ENCODE measurements around the gene ZSCAN10. TPM values are rescaled to one million over a fixed set of nuclear protein-coding genes. Genes with fewer than 3 reads are reported as not detected.

The ZSCAN10 gene
- total and polyA plus RNA-seq, 2 of the 13 experiments (the other 11 are each of a cell fraction or from before 2014, with no cell fraction given) = not detected

GRCh38 chr16:3112058-3112880 is 13.2 kb upstream of the ZSCAN10 start, which contains the start of gene ZNF205 (continued):
- TF ChIP-seq BCLAF1 (IDR thresholded peaks at IDR 0.05) = no peak
- TF ChIP-seq, protein P1, sequence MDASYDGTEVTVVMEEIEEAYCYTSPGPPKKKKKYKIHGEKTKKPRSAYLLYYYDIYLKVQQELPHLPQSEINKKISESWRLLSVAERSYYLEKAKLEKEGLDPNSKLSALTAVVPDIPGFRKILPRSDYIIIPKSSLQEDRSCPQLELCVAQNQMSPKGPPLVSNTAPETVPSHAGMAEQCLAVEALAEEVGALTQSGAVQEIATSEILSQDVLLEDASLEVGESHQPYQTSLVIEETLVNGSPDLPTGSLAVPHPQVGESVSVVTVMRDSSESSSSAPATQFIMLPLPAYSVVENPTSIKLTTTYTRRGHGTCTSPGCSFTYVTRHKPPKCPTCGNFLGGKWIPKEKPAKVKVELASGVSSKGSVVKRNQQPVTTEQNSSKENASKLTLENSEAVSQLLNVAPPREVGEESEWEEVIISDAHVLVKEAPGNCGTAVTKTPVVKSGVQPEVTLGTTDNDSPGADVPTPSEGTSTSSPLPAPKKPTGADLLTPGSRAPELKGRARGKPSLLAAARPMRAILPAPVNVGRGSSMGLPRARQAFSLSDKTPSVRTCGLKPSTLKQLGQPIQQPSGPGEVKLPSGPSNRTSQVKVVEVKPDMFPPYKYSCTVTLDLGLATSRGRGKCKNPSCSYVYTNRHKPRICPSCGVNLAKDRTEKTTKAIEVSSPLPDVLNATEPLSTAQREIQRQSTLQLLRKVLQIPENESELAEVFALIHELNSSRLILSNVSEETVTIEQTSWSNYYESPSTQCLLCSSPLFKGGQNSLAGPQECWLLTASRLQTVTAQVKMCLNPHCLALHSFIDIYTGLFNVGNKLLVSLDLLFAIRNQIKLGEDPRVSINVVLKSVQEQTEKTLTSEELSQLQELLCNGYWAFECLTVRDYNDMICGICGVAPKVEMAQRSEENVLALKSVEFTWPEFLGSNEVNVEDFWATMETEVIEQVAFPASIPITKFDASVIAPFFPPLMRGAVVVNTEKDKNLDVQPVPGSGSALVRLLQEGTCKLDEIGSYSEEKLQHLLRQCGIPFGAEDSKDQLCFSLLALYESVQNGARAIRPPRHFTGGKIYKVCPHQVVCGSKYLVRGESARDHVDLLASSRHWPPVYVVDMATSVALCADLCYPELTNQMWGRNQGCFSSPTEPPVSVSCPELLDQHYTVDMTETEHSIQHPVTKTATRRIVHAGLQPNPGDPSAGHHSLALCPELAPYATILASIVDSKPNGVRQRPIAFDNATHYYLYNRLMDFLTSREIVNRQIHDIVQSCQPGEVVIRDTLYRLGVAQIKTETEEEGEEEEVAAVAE (CRISPR knock-in tag; IDR thresholded peaks at IDR 0.05; ENCODE audit: borderline replicate concordance) = peak; percentile 94; the same call in 1 of the 2 replicates
- TF ChIP-seq ZSCAN12 (CRISPR knock-in tag; IDR thresholded peaks at IDR 0.05) = no peak
- 0 out of 2 replicates have a peak, but pooled peaks have one; percentile 34 for TF ChIP-seq ARNT2 (CRISPR knock-in tag; IDR thresholded peaks at IDR 0.05; ENCODE audit: low read depth)
- TF ChIP-seq SETDB1 (CRISPR knock-in tag; IDR thresholded peaks at IDR 0.05; ENCODE audit: borderline replicate concordance) = no peak
- TF ChIP-seq ATAD3A (CRISPR knock-in tag; IDR thresholded peaks at IDR 0.05) = no peak
- TF ChIP-seq ZNF17 (CRISPR knock-in tag; IDR thresholded peaks at IDR 0.05) = no peak
- peak; percentile 80; the same call in 1 of the 2 replicates for TF ChIP-seq ZNF670 (CRISPR knock-in tag; IDR thresholded peaks at IDR 0.05; ENCODE audit: borderline replicate concordance)
- TF ChIP-seq, protein P2, sequence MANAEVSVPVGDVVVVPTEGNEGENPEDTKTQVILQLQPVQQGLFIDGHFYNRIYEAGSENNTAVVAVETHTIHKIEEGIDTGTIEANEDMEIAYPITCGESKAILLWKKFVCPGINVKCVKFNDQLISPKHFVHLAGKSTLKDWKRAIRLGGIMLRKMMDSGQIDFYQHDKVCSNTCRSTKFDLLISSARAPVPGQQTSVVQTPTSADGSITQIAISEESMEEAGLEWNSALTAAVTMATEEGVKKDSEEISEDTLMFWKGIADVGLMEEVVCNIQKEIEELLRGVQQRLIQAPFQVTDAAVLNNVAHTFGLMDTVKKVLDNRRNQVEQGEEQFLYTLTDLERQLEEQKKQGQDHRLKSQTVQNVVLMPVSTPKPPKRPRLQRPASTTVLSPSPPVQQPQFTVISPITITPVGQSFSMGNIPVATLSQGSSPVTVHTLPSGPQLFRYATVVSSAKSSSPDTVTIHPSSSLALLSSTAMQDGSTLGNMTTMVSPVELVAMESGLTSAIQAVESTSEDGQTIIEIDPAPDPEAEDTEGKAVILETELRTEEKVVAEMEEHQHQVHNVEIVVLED (CRISPR knock-in tag; IDR thresholded peaks at IDR 0.05; ENCODE audit: borderline replicate concordance) = peak; percentile 52; the same call in 1 of the 2 replicates
- 0 out of 2 replicates have a peak, but pooled peaks have one; percentile 47 for TF ChIP-seq NR2F2 (IDR thresholded peaks at IDR 0.05; ENCODE audit: borderline replicate concordance, low read depth)
- TF ChIP-seq GATA4 (IDR thresholded peaks at IDR 0.05; ENCODE audit: borderline replicate concordance, low read depth) = no peak
- peak; percentile 98 for TF ChIP-seq KAT8 (CRISPR knock-in tag; IDR thresholded peaks at IDR 0.05)
- TF ChIP-seq CREB1 (IDR thresholded peaks at IDR 0.05) = no peak
- TF ChIP-seq CREB1 (CRISPR knock-in tag; IDR thresholded peaks at IDR 0.05) = peak; percentile 55; the same call in 1 of the 2 replicates
- TF ChIP-seq ZSCAN20 (CRISPR knock-in tag; IDR thresholded peaks at IDR 0.05; ENCODE audit: borderline replicate concordance) = no peak
- no peak for TF ChIP-seq MLLT10 (CRISPR knock-in tag; IDR thresholded peaks at IDR 0.05)
- no peak for TF ChIP-seq CC2D1A (CRISPR knock-in tag; IDR thresholded peaks at IDR 0.05)
- TF ChIP-seq NFE2 (CRISPR knock-in tag; IDR thresholded peaks at IDR 0.05) = no peak
